ENCODE results near the gene C1orf56. TPM values are rescaled to one million over a fixed set of nuclear protein-coding genes. Genes with fewer than 3 reads are reported as not detected.

C1orf56 gene
- total and polyA plus RNA-seq, 2 of the 13 experiments (the other 11 are each of a cell fraction or from before 2014, with no cell fraction given) = 1.5 to 3.2 TPM

DNA sequence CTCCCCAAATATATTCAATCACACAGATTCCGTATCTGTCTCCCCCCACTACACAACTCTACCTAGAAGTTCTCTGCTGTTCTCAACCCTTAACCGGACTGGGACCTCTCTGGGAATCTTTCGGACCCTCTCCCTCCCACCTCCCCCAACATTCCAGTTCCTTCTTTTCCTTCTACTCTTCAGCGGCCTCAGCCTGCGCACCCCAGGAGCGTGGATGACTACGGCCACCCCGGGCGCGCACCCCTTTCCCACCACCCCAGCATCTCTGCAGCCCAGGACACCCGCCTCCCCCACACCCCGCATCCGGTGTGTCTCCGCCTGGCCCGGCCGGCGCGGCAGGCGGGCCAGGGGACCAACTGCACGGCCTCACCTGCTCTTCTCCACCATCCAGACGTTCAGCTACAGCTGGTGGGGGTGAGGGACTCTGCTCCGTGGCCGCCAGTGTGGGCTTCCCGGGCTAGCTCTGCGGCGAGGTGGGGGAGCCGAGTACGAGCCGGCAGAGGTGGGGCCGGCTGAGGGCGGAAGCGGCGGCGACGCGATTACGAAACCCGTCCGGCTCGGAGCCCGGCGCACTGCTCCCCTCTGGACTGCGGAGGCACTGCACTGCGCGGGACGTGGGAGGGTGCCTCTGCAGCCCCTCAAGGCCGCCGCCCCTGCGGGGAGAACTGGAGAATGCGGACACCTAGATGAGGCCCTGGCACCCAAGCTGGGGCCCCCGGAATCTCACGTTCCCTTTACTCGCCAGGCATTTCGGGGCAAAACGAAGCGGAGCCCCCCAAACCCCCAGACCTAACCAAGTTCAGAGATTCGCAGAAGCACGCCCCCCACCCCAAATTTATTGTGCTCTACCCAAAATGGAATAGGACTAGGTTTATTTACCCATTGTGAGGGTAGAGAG is 11.8 kb downstream of the C1orf56 start, which contains the start of gene CDC42SE1 (continued):
- TF ChIP-seq, protein P1, sequence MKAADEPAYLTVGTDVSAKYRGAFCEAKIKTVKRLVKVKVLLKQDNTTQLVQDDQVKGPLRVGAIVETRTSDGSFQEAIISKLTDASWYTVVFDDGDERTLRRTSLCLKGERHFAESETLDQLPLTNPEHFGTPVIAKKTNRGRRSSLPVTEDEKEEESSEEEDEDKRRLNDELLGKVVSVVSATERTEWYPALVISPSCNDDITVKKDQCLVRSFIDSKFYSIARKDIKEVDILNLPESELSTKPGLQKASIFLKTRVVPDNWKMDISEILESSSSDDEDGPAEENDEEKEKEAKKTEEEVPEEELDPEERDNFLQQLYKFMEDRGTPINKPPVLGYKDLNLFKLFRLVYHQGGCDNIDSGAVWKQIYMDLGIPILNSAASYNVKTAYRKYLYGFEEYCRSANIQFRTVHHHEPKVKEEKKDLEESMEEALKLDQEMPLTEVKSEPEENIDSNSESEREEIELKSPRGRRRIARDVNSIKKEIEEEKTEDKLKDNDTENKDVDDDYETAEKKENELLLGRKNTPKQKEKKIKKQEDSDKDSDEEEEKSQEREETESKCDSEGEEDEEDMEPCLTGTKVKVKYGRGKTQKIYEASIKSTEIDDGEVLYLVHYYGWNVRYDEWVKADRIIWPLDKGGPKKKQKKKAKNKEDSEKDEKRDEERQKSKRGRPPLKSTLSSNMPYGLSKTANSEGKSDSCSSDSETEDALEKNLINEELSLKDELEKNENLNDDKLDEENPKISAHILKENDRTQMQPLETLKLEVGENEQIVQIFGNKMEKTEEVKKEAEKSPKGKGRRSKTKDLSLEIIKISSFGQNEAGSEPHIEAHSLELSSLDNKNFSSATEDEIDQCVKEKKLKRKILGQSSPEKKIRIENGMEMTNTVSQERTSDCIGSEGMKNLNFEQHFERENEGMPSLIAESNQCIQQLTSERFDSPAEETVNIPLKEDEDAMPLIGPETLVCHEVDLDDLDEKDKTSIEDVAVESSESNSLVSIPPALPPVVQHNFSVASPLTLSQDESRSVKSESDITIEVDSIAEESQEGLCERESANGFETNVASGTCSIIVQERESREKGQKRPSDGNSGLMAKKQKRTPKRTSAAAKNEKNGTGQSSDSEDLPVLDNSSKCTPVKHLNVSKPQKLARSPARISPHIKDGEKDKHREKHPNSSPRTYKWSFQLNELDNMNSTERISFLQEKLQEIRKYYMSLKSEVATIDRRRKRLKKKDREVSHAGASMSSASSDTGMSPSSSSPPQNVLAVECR (CRISPR knock-in tag; IDR thresholded peaks at IDR 0.05; ENCODE audit: borderline replicate concordance) = peak; percentile 80; the same call in 1 of the 2 replicates
- TF ChIP-seq ZZZ3 (CRISPR knock-in tag; IDR thresholded peaks at IDR 0.05; ENCODE audit: borderline replicate concordance) = no peak
- TF ChIP-seq MBD4 (IDR thresholded peaks at IDR 0.05; ENCODE audit: borderline replicate concordance, low read length) = no peak
- TF ChIP-seq ZNF761 (CRISPR knock-in tag; conservative IDR thresholded peaks at IDR 0.05) = peak; percentile 77; the same call in 1 of the 2 replicates
- no peak; the same call in 1 of the 2 replicates for TF ChIP-seq RBAK (CRISPR knock-in tag; IDR thresholded peaks at IDR 0.05)
- peak; percentile 64; the same call in 1 of the 2 replicates for TF ChIP-seq ZMYM4 (CRISPR knock-in tag; IDR thresholded peaks at IDR 0.05)
- TF ChIP-seq, protein P2, sequence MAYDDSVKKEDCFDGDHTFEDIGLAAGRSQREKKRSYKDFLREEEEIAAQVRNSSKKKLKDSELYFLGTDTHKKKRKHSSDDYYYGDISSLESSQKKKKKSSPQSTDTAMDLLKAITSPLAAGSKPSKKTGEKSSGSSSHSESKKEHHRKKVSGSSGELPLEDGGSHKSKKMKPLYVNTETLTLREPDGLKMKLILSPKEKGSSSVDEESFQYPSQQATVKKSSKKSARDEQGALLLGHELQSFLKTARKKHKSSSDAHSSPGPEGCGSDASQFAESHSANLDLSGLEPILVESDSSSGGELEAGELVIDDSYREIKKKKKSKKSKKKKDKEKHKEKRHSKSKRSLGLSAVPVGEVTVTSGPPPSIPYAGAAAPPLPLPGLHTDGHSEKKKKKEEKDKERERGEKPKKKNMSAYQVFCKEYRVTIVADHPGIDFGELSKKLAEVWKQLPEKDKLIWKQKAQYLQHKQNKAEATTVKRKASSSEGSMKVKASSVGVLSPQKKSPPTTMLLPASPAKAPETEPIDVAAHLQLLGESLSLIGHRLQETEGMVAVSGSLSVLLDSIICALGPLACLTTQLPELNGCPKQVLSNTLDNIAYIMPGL (CRISPR knock-in tag; IDR thresholded peaks at IDR 0.05; ENCODE audit: borderline replicate concordance in 1 of 2, low read depth in 1 of 2) = peak; percentile 95 to 99
- TF ChIP-seq ZNF614 (CRISPR knock-in tag; IDR thresholded peaks at IDR 0.05; ENCODE audit: borderline replicate concordance) = 0 out of 2 replicates have a peak, but pooled peaks have one; percentile 18
- TF ChIP-seq, protein P3, sequence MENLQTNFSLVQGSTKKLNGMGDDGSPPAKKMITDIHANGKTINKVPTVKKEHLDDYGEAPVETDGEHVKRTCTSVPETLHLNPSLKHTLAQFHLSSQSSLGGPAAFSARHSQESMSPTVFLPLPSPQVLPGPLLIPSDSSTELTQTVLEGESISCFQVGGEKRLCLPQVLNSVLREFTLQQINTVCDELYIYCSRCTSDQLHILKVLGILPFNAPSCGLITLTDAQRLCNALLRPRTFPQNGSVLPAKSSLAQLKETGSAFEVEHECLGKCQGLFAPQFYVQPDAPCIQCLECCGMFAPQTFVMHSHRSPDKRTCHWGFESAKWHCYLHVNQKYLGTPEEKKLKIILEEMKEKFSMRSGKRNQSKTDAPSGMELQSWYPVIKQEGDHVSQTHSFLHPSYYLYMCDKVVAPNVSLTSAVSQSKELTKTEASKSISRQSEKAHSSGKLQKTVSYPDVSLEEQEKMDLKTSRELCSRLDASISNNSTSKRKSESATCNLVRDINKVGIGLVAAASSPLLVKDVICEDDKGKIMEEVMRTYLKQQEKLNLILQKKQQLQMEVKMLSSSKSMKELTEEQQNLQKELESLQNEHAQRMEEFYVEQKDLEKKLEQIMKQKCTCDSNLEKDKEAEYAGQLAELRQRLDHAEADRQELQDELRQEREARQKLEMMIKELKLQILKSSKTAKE (CRISPR knock-in tag; IDR thresholded peaks at IDR 0.05; ENCODE audit: borderline replicate concordance) = peak; percentile 99
- peak; percentile 58; the same call in 1 of the 2 replicates for TF ChIP-seq KLF11 (CRISPR knock-in tag; IDR thresholded peaks at IDR 0.05)
- TF ChIP-seq NFKB2 (CRISPR knock-in tag; IDR thresholded peaks at IDR 0.05; ENCODE audit: borderline replicate concordance) = peak; percentile 64; the same call in 1 of the 2 replicates
- TF ChIP-seq ZNF17 (CRISPR knock-in tag; IDR thresholded peaks at IDR 0.05) = no peak
- TF ChIP-seq PITX1 (CRISPR knock-in tag; IDR thresholded peaks at IDR 0.05) = peak; percentile 91
- TF ChIP-seq MXI1 (IDR thresholded peaks at IDR 0.05; ENCODE audit: borderline replicate concordance, low read depth, low read length) = peak; percentile 55; the same call in 1 of the 3 replicates
- TF ChIP-seq MYC (CRISPR knock-in tag; IDR thresholded peaks at IDR 0.05; ENCODE audit: borderline replicate concordance) = peak; percentile 75; the same call in 1 of the 2 replicates
- TF ChIP-seq FOXK1 (CRISPR knock-in tag; IDR thresholded peaks at IDR 0.05; ENCODE audit: borderline replicate concordance, low read depth) = peak; percentile 62; the same call in 1 of the 2 replicates
- TF ChIP-seq ZNF775 (CRISPR knock-in tag; IDR thresholded peaks at IDR 0.05; ENCODE audit: borderline replicate concordance) = 0 out of 2 replicates have a peak, but pooled peaks have one; percentile 71
- peak; percentile 59; the same call in 1 of the 2 replicates for TF ChIP-seq ESRRA (CRISPR knock-in tag; IDR thresholded peaks at IDR 0.05; ENCODE audit: low read depth)
